ENCODE measurements around the gene SLC9A9. TPM values are rescaled to one million over a fixed set of nuclear protein-coding genes. Genes with fewer than 3 reads are reported as not detected.

SLC9A9 gene
- polyA plus RNA-seq, 1 donor (not counting 4 experiments of a cell fraction or from before 2014, with no cell fraction given) = 5.2 TPM

DNA sequence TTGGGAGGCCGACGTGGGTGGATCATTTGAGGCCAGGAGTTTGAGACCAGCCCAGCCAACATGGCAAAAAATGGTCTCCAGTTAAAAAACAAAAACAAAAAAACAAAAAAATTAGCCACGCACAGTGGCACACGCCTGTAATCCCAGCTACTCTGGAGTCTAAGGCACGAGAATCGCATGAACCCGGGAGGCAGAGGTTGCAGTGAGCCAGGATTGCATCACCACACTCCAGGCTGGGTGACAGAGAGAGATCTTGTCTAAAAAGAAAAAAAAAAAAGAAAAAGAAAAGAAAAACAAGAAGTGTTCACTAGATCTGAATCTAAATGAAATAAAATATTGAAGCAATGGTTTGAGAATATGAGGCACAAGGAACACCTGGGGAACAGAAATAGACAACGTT, 36.7 kb downstream of the SLC9A9 start:
- no peak for TF ChIP-seq EZH2 (IDR thresholded peaks at IDR 0.05; ENCODE audit: low read length)
- TF ChIP-seq, protein P1, sequence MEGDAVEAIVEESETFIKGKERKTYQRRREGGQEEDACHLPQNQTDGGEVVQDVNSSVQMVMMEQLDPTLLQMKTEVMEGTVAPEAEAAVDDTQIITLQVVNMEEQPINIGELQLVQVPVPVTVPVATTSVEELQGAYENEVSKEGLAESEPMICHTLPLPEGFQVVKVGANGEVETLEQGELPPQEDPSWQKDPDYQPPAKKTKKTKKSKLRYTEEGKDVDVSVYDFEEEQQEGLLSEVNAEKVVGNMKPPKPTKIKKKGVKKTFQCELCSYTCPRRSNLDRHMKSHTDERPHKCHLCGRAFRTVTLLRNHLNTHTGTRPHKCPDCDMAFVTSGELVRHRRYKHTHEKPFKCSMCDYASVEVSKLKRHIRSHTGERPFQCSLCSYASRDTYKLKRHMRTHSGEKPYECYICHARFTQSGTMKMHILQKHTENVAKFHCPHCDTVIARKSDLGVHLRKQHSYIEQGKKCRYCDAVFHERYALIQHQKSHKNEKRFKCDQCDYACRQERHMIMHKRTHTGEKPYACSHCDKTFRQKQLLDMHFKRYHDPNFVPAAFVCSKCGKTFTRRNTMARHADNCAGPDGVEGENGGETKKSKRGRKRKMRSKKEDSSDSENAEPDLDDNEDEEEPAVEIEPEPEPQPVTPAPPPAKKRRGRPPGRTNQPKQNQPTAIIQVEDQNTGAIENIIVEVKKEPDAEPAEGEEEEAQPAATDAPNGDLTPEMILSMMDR (optimal IDR thresholded peaks at IDR 0.05 in 1 of 3, IDR thresholded peaks at IDR 0.05 in 1 of 3, conservative IDR thresholded peaks at IDR 0.05 in 1 of 3; ENCODE audit: extremely low read depth in 1 of 3, insufficient read depth in 2 of 3, low read length in 3 of 3) = no peak
- no peak overlapping the region for H3K4me2 ChIP-seq (ENCODE audit: control insufficient read depth, extremely low read depth, insufficient read depth, low read depth, low read length)
- H3K4me1 ChIP-seq (ENCODE audit: control insufficient read depth, extremely low read depth, insufficient read depth, low read length) = peaks cover 5% of the 10 kb centered on the region
- FAIRE-seq = no peak
- H3K27me3 ChIP-seq (ENCODE audit: control insufficient read depth, extremely low read depth, insufficient read depth, low read length) = no peaks in the 10 kb centered on the region
- no peak overlapping the region for H3K9ac ChIP-seq (ENCODE audit: control insufficient read depth, extremely low read depth, insufficient read depth, low read length)
- no peaks in the 10 kb centered on the region for H4K20me1 ChIP-seq (ENCODE audit: control insufficient read depth, extremely low read depth, insufficient read depth, low read length)
- no peak for DNase-seq (ENCODE audit: low read depth, low spot score)
- no peaks in the 10 kb centered on the region for H3K9me3 ChIP-seq (ENCODE audit: control insufficient read depth, low read depth, low read length)
- no peaks in the 10 kb centered on the region for H3K9me1 ChIP-seq (ENCODE audit: control insufficient read depth, extremely low read depth, insufficient read depth, low read length)
- no peak overlapping the region for H3K27ac ChIP-seq (ENCODE audit: control insufficient read depth, insufficient read depth, low read length)
- no peak overlapping the region for H2AFZ ChIP-seq (ENCODE audit: control insufficient read depth, low read length)
- no peaks in the 10 kb centered on the region for H3K79me2 ChIP-seq (ENCODE audit: control insufficient read depth, insufficient read depth, low read length)
- H3K4me3 ChIP-seq (ENCODE audit: control insufficient read depth in 2 of 3, extremely low read depth in 1 of 3, insufficient read depth in 2 of 3, low read depth in 1 of 3, low read length in 3 of 3) = no peak overlapping the region
- dilution Hi-C loops (cut with MboI; ENCODE audit: extremely low pct_ligation_motif_present, low sequenced_read_pairs) = no loop called here
- no peaks in the 10 kb centered on the region for H3K36me3 ChIP-seq (ENCODE audit: control insufficient read depth in 2 of 2, extremely low read depth in 1 of 2, insufficient read depth in 2 of 2, low read length in 2 of 2)

DNA sequence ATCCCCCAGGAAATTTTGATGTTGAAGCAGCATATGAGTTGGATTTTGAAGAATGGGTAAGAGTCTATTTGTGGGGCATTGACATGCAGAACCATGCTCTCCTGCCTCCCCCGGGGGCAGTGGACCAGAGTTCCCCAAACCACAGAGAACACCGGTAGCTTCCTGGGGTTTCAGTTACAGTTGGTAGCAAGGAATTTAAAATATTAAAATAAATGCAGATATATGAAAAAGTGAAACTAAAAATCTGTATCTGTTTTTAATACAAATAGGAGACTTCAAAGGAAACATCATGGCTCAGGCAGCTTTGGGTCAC, 37.4 kb downstream of the SLC9A9 start:
- H4K20me1 ChIP-seq (ENCODE audit: control insufficient read depth, extremely low read depth, insufficient read depth, low read length) = no peaks in the 10 kb centered on the region
- FAIRE-seq (no peak), DNase-seq (ENCODE audit: low read depth, low spot score) (no peak)
- H3K4me1 ChIP-seq (ENCODE audit: control insufficient read depth, extremely low read depth, insufficient read depth, low read length) = peaks cover 5% of the 10 kb centered on the region
- H3K9me3 ChIP-seq (ENCODE audit: control insufficient read depth, low read depth, low read length) = no peaks in the 10 kb centered on the region
- no peaks in the 10 kb centered on the region for H3K9me1 ChIP-seq (ENCODE audit: control insufficient read depth, extremely low read depth, insufficient read depth, low read length)
- TF ChIP-seq, protein P1 (optimal IDR thresholded peaks at IDR 0.05 in 1 of 3, IDR thresholded peaks at IDR 0.05 in 1 of 3, conservative IDR thresholded peaks at IDR 0.05 in 1 of 3; ENCODE audit: extremely low read depth in 1 of 3, insufficient read depth in 2 of 3, low read length in 3 of 3) = no peak
- no peak for TF ChIP-seq EZH2 (IDR thresholded peaks at IDR 0.05; ENCODE audit: low read length)
- no peak overlapping the region for H2AFZ ChIP-seq (ENCODE audit: control insufficient read depth, low read length)
- no peaks in the 10 kb centered on the region for H3K79me2 ChIP-seq (ENCODE audit: control insufficient read depth, insufficient read depth, low read length)
- H3K4me3 ChIP-seq (ENCODE audit: control insufficient read depth in 2 of 3, extremely low read depth in 1 of 3, insufficient read depth in 2 of 3, low read depth in 1 of 3, low read length in 3 of 3) = no peak overlapping the region
- H3K27me3 ChIP-seq (ENCODE audit: control insufficient read depth, extremely low read depth, insufficient read depth, low read length) = no peaks in the 10 kb centered on the region
- no peak overlapping the region for H3K4me2 ChIP-seq (ENCODE audit: control insufficient read depth, extremely low read depth, insufficient read depth, low read depth, low read length)
- H3K9ac ChIP-seq (ENCODE audit: control insufficient read depth, extremely low read depth, insufficient read depth, low read length) = no peak overlapping the region
- H3K36me3 ChIP-seq (ENCODE audit: control insufficient read depth in 2 of 2, extremely low read depth in 1 of 2, insufficient read depth in 2 of 2, low read length in 2 of 2) = no peaks in the 10 kb centered on the region
- H3K27ac ChIP-seq (ENCODE audit: control insufficient read depth, insufficient read depth, low read length) = no peak overlapping the region
- dilution Hi-C loops (cut with MboI; ENCODE audit: extremely low pct_ligation_motif_present, low sequenced_read_pairs) = no loop called here

Data from keratinocyte (primary cell).